Measurements from ENCODE around the gene THRB.

THRB gene

DNA sequence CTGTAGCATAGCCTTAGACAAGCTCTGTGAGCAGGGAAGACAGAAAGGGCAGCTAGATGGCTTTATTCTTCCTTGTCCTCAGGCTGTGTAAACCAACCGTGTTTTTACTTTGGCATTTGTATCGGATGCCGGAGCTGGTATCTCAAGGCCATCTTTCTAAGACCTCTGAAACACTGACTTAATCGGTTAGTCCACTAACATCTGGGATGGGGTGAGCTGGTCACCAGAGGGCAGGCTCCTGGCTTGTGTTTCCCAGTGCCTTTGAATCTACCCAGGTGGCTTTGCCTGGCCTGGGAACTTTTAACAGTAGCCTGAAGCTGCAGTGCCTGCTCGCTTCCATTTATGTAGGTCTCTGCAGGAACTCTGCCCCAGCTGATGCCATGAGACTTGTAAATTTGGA, 296.8 kb downstream of the THRB start:
- H3K36me3 Mint-ChIP-seq (ENCODE audit: low read depth): no peaks in the 10 kb centered on the region
- no peak overlapping the region for H3K4me3 Mint-ChIP-seq
- no peak overlapping the region for H3K27ac Mint-ChIP-seq
- H3K9me3 Mint-ChIP-seq: no peaks in the 10 kb centered on the region
- H3K4me1 Mint-ChIP-seq (ENCODE audit: low read depth): no peaks in the 10 kb centered on the region
- H3K27me3 Mint-ChIP-seq: peaks cover 3% of the 10 kb centered on the region

DNA sequence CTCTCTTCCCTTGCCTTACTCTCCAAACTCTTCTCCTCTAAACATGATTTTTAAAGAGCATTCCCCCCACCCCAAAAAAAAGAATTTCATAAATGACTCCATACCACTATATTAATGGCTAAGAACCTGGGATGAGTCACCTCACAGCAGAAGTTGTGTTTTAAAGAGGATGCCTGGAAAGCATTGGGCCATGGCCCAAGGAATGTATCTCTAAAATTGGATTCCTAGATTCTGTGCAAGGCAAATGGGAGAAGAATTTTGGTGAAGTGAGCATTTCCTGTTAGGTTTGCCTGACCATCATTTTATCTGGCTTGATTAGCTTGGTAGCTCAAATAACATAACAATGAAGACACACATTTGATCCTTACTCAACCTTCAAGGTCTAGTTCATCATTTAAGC, 298.1 kb downstream of the THRB start:
- Mint-ChIP-seq H3K4me1 (ENCODE audit: low read depth) (no peaks in the 10 kb centered on the region), H3K4me3 (no peak overlapping the region), H3K36me3 (ENCODE audit: low read depth) (no peaks in the 10 kb centered on the region), H3K9me3 (no peaks in the 10 kb centered on the region), H3K27ac (no peak overlapping the region), H3K27me3 (no peaks in the 10 kb centered on the region)

DNA sequence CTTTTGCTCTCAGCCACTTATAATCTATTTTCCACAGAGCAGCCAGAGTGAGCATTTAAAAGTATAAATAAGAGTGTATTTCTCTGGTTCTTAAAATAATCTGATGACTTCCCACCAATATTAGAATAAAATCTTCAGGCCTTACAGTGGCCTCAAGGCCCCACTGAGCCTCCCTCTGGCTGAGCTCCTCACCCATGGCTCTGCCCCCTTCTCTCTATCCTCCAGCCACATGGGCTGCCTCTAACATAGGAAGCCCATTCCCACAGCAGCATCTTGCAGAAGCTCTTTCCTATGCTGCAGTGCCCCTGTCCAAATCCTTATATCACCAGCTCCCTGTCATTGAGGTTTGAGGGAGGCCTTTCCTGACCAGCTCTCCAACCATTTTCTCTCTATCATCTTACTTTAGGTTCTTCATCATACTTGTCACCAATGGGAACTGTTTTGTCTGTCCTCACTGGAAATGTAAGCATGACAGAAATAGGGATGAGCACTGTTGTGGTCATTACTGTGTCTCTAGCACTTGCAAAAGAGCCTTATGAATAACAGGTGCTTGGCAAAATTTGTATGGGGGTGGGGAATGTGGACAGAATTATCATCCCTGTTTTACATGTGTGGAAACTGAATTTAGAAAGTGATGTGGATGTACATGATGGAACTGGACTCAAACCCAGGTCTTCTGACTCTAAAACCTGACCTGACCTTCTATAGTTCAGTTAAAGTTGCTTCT, 299.0 kb downstream of the THRB start:
- H3K27me3 Mint-ChIP-seq: no peaks in the 10 kb centered on the region
- no peaks in the 10 kb centered on the region for H3K4me1 Mint-ChIP-seq (ENCODE audit: low read depth)
- H3K4me3 Mint-ChIP-seq: no peak overlapping the region
- H3K27ac Mint-ChIP-seq: no peak overlapping the region
- no peaks in the 10 kb centered on the region for H3K9me3 Mint-ChIP-seq
- no peaks in the 10 kb centered on the region for H3K36me3 Mint-ChIP-seq (ENCODE audit: low read depth)

DNA sequence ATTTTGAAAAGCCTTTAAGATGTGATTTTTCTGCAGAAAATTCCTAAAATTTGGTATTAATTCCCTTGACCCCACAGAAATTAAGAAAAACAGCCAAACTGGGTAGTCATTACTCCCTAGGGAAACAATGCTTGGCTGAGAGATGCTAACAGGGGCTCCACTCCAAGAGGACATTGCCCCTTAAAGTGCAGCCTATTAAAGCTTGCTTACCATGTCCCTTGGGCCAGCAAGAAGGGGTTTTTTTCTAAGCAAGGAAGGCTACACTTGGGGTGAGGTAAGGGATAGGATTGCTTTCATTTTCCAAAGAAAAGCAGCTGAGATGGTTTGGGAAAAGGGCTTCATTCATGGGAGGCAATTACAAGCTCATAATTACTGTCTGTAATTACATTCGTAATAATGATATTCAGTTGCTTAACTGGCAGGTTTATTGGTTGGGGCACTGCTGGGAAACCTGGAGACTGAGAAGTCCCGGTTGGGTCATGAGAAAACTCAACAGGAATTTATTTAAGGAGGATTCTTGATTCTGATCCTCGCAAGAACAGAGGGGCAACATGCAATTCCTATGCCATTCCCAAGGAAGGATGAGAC, 302.1 kb downstream of the THRB start:
- Mint-ChIP-seq H3K36me3 (ENCODE audit: low read depth) (no peaks in the 10 kb centered on the region), H3K27me3 (no peaks in the 10 kb centered on the region), H3K9me3 (no peaks in the 10 kb centered on the region), H3K4me3 (no peak overlapping the region), H3K27ac (no peak overlapping the region), H3K4me1 (ENCODE audit: low read depth) (no peaks in the 10 kb centered on the region)

DNA sequence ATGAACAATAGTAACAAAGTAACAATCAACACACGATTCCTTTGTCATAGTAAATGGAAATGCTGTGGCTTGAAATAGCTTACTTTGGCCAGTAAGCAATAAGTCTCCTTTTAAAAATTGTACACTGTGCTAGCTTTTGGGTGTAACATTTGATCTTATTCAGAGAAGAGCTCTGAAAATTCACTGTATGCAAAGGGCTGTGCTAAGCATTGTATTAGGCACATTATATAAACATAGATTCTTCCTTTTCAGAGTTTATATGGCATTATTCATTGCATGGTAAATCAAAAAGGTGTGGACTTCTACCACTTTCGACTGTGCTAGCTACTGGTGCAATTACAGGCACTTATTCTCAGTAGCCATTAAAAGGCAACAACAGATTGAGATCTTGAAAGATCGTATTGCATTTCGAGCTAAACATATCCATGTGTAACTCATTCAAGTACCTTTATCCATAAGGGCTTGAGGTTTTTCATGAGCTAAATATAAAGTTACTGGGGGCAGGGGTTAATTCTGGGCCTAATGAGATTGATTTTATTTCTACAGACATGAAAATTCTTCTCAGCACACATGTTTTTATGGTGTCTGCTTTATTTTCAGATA, 302.7 kb downstream of the THRB start:
- H3K27me3 Mint-ChIP-seq: no peaks in the 10 kb centered on the region
- no peaks in the 10 kb centered on the region for H3K36me3 Mint-ChIP-seq (ENCODE audit: low read depth)
- no peaks in the 10 kb centered on the region for H3K9me3 Mint-ChIP-seq
- H3K4me3 Mint-ChIP-seq: no peak overlapping the region
- H3K27ac Mint-ChIP-seq: no peak overlapping the region
- no peaks in the 10 kb centered on the region for H3K4me1 Mint-ChIP-seq (ENCODE audit: low read depth)

DNA sequence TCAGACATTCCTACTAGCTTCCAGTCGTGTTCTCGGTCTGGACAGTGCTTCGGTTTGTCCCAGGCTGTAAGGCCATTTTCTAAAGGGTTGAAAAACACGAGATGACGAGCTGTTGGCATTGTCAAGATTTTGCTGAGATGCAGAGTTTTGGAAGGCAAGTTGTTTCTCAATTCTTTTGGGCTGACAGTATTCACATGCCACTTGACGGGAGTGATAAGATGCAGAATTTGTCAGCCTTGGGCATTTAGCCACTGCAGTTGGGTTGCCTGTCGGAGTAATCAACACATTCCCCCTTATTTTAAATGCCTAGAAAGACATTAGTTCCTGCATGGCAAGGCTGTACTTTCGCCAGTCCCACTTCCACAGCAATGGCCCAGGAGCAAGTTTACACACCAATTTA, 304.4 kb downstream of the THRB start:
- H3K4me1 Mint-ChIP-seq (ENCODE audit: low read depth): no peaks in the 10 kb centered on the region
- H3K4me3 Mint-ChIP-seq: no peak overlapping the region
- no peaks in the 10 kb centered on the region for H3K9me3 Mint-ChIP-seq
- H3K27me3 Mint-ChIP-seq: no peaks in the 10 kb centered on the region
- no peak overlapping the region for H3K27ac Mint-ChIP-seq
- H3K36me3 Mint-ChIP-seq (ENCODE audit: low read depth): no peaks in the 10 kb centered on the region

DNA sequence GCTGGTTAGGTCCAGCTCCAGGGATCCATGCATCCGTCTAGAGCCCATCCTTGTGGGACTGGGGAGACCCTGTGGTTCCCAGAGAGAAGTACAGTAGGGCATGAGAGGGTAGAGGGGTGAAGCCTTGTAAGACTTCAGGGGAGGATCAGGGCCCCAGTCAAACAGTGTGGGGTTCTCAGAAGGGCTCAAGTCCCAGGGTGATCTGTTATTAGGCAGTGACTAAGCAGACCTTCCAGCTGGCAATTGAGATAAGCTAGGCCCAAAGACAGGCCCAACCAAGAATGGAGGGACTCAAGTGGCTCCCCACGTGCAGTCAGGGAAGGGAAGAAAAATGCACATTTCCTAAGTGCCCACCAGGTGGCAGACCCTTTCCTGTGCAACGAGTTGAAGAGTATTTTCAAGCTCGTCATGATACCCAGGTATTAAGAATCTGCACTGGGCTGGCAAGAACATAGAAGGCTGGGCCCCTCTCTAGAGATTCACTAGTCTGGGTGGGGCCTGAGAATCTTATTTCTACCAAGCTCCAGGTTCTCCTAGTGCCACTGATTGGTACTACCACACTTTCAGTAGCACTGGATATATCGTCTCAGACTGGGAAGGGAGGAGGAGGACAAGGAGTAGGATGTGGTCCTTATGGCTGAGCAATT, 308.8 kb downstream of the THRB start:
- Mint-ChIP-seq H3K27ac (no peak overlapping the region), H3K4me1 (ENCODE audit: low read depth) (no peaks in the 10 kb centered on the region), H3K4me3 (no peak overlapping the region), H3K27me3 (peaks cover 4% of the 10 kb centered on the region), H3K36me3 (ENCODE audit: low read depth) (no peaks in the 10 kb centered on the region), H3K9me3 (no peaks in the 10 kb centered on the region)

DNA sequence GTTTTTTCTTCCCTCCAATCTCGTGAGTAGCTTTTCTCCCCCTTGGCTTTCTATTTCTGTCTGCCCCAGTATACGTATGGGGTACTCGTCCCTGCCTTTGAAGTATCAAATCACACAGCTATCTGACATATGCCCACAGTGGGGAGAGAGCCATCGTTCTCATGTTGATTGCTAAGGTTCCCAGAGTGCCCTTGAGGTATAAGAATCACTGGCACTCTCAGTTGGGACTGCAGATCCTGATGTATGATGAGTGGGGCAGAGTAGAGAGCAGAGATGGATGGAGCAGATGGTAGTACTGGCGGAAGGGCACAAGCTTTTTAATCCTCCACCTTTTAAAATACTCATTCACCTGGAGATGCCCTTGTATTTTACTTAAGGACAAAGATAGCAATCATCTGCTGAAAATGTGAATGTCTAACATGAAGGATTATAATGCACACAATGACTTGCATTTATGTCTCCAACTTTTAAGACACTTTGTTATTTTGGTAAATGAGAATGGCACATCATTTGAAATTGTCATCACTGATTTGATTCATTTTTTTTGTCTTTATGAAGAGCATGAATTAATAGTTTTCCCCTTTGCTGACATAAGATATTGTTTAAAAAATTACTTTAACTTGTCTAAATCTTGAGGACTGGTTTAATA, 310.0 kb downstream of the THRB start:
- H3K27me3 Mint-ChIP-seq: peaks cover 4% of the 10 kb centered on the region
- no peaks in the 10 kb centered on the region for H3K9me3 Mint-ChIP-seq
- H3K27ac Mint-ChIP-seq: no peak overlapping the region
- H3K4me1 Mint-ChIP-seq (ENCODE audit: low read depth): no peaks in the 10 kb centered on the region
- no peak overlapping the region for H3K4me3 Mint-ChIP-seq
- H3K36me3 Mint-ChIP-seq (ENCODE audit: low read depth): no peaks in the 10 kb centered on the region

DNA sequence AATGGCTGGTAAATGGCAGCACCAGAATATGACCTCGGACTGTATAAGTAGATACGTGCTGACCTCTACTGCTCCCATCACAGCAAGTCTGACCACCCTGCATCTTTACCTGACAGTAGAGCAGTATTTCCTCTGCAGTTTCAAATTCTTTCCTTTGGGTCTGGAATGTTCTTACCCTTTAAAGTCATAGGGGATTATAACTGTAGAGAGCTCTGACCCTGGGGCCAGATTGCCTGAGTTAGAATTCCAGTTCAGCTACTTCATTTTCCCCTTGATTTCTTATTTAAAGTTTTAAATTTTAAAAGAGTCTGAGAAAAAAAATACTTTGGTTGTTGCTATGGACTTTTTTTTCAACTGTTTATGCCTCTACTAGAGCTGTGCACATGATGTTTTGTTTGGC, 311.9 kb downstream of the THRB start:
- Mint-ChIP-seq H3K27ac (no peak overlapping the region), H3K36me3 (ENCODE audit: low read depth) (no peaks in the 10 kb centered on the region), H3K4me1 (ENCODE audit: low read depth) (no peaks in the 10 kb centered on the region), H3K27me3 (peaks cover 4% of the 10 kb centered on the region), H3K4me3 (no peak overlapping the region), H3K9me3 (no peaks in the 10 kb centered on the region)

DNA sequence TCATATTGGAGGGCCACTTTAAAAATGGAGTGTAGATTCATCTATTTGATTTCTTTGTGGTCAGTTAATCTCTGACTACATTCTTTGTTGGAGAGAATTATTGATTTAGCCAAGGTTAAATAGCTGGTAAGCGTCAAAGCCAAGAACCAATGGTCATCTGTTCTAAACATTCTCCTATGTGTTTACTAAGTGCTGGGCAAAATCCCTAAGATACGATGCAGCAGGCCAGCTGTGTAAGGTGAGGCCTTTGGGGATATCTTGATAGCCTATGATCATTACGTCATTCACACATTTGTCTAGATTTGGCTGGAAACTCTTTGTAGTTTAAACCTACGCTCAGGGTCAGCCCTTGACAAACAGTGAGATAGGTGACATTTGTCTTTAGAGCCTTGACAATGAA, 313.4 kb downstream of the THRB start:
- Mint-ChIP-seq H3K36me3 (ENCODE audit: low read depth) (no peaks in the 10 kb centered on the region), H3K4me1 (ENCODE audit: low read depth) (no peaks in the 10 kb centered on the region), H3K27ac (no peak overlapping the region), H3K4me3 (no peak overlapping the region), H3K9me3 (no peaks in the 10 kb centered on the region), H3K27me3 (peaks cover 4% of the 10 kb centered on the region)

DNA sequence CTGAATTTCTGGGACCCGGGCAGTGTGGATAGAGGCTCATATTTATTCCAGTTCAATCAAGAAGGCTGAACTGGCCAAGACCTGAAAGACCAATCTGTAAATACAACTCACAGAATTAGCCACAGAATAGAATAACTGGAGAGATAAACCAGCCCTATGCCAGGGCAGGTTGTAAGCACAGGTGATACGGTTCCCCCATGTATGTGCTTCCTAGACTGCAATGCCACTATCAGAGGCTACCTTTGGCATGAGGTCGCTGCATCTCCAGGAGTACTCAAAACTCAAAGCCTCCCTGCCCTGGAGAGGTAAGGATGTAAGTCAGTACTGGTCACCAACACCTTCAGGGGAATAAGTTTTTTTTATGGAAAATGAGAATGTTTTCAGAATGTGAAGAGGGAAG, 314.0 kb downstream of the THRB start:
- Mint-ChIP-seq H3K27ac (no peak overlapping the region), H3K27me3 (peaks cover 4% of the 10 kb centered on the region), H3K36me3 (ENCODE audit: low read depth) (no peaks in the 10 kb centered on the region), H3K9me3 (no peaks in the 10 kb centered on the region), H3K4me1 (ENCODE audit: low read depth) (no peaks in the 10 kb centered on the region), H3K4me3 (no peak overlapping the region)

DNA sequence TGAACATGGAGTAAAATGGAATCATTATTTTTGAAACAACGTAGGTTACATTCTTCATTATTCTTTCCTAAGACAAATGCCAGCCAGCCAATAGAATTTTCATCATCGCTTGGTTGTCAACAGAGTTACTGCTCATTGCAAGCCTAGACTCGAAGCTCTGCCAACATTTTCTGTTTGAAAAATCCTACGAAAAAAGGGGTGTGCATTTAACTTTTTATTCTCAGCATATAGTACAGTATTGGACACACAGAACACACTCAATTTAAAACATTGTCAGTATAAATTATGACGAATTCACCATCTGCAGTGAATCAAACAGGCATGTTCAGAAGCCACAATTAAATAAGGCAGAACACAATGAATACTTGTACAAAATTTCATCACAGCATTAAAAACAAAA, 317.4 kb downstream of the THRB start:
- Mint-ChIP-seq H3K27me3 (no peaks in the 10 kb centered on the region), H3K9me3 (no peaks in the 10 kb centered on the region), H3K4me1 (ENCODE audit: low read depth) (no peaks in the 10 kb centered on the region), H3K36me3 (ENCODE audit: low read depth) (no peaks in the 10 kb centered on the region), H3K27ac (no peak overlapping the region), H3K4me3 (no peak overlapping the region)

DNA sequence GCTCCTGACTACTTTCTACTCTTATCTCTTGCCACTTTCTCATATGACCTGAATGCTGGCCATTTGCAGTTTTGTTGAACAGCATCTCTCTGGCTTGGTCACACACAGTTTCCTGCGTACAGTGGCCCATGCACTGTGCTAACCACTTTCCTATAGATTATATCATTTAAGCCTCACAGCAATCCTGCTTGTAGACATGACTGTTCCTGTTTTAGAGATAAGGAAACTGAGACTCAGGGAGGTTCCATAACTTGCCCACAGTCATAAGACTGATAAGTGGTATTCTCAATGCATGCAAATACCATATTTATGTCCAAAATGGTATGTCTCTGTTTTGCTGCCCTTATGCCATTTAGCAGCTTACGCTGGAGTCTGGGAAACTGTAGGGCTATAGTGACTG, 320.0 kb downstream of the THRB start:
- no peaks in the 10 kb centered on the region for H3K36me3 Mint-ChIP-seq (ENCODE audit: low read depth)
- H3K4me1 Mint-ChIP-seq (ENCODE audit: low read depth): no peaks in the 10 kb centered on the region
- H3K27ac Mint-ChIP-seq: no peak overlapping the region
- H3K9me3 Mint-ChIP-seq: no peaks in the 10 kb centered on the region
- no peaks in the 10 kb centered on the region for H3K27me3 Mint-ChIP-seq
- H3K4me3 Mint-ChIP-seq: no peak overlapping the region

DNA sequence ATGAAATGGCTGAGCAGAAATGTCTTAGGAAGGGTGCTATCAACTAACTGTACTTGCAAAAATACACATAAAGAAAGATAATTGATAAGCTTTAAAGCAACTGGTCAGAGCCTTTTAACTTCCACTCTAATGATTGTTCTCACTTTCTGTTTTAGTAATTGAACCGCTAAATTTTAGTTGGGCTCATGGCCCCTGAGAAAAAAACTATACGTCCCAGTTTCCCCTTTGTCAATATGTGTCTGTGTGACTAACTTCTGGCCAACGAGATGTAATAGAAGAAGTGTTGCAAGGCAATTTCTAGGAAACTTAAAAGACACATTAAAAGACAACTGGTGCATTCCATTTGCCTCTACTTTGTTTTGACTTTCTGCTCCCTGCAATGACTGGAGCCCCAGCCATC, 325.7 kb downstream of the THRB start:
- no peaks in the 10 kb centered on the region for H3K27me3 Mint-ChIP-seq
- H3K4me1 Mint-ChIP-seq (ENCODE audit: low read depth): no peaks in the 10 kb centered on the region
- H3K27ac Mint-ChIP-seq: no peak overlapping the region
- no peak overlapping the region for H3K4me3 Mint-ChIP-seq
- no peaks in the 10 kb centered on the region for H3K36me3 Mint-ChIP-seq (ENCODE audit: low read depth)
- no peaks in the 10 kb centered on the region for H3K9me3 Mint-ChIP-seq

DNA sequence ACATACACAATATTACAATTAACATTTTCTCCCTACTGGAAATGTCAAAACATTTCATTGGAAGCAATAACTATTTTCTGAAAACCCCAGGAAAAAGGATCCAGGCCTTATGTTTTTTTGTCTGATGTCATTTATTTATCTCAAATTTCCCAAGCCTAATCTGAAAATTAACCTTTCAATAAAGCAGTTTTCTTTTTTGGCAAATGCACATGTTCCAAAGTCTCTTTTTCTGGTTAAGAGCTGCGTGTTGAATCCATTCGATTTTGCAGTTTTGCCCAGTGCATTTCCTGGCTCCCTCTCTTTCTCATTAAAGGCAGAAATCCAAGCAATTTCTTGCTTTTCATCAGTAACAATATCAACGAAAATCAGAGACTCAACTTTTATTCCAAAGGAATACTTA, 327.2 kb downstream of the THRB start:
- no peaks in the 10 kb centered on the region for H3K27me3 Mint-ChIP-seq
- H3K9me3 Mint-ChIP-seq: no peaks in the 10 kb centered on the region
- no peaks in the 10 kb centered on the region for H3K4me1 Mint-ChIP-seq (ENCODE audit: low read depth)
- H3K36me3 Mint-ChIP-seq (ENCODE audit: low read depth): no peaks in the 10 kb centered on the region
- no peak overlapping the region for H3K4me3 Mint-ChIP-seq
- no peak overlapping the region for H3K27ac Mint-ChIP-seq

All from stimulated activated naive CD8-positive, alpha-beta T cell treated with anti-CD3 and anti-CD28 coated beads, Interleukin-15, Interleukin-2, amounts not matched to agents 100 ng/mL and 50 ng/mL, for 24 hours (primary cell).